ENCODE data around the gene MED8. TPM values are rescaled to one million over a fixed set of nuclear protein-coding genes. Genes with fewer than 3 reads are reported as not detected.

MED8 gene
- total and polyA plus RNA-seq, 9 of the 15 experiments (the other 6 are each of a cell fraction or from before 2014, with no cell fraction given) = 23.0 to 120 (median 56.4) TPM

- TF ChIP-seq NFYB (IDR thresholded peaks at IDR 0.05; ENCODE audit: extremely low read depth, insufficient read length) (no peak), HNRNPUL1 (IDR thresholded peaks at IDR 0.05; ENCODE audit: low read length) (no peak), FOXJ3 (CRISPR knock-in tag; IDR thresholded peaks at IDR 0.05) (no peak), NFE2L1 (tag; IDR thresholded peaks at IDR 0.05; ENCODE audit: borderline replicate concordance, low read depth) (no peak), SAFB2 (IDR thresholded peaks at IDR 0.05; ENCODE audit: borderline replicate concordance, low read depth, low read length, severe bottlenecking) (no peak), PCBP1 (IDR thresholded peaks at IDR 0.05; ENCODE audit: low read depth, low read length, poor library complexity, severe bottlenecking) (no peak), NCOA6 (IDR thresholded peaks at IDR 0.05) (no peak), ZC3H4 (CRISPR knock-in tag; IDR thresholded peaks at IDR 0.05; ENCODE audit: borderline replicate concordance) (no peak), PHB (CRISPR knock-in tag; IDR thresholded peaks at IDR 0.05) (no peak), ZHX1 (conservative IDR thresholded peaks at IDR 0.05; ENCODE audit: low read length) (no peak), MAFK (IDR thresholded peaks at IDR 0.05; ENCODE audit: low read length) (no peak), TBP (optimal IDR thresholded peaks at IDR 0.05; ENCODE audit: low read depth, low read length) (no peak), ZNF408 (CRISPR knock-in tag; IDR thresholded peaks at IDR 0.05; ENCODE audit: low read depth) (no peak), U2AF1 (optimal IDR thresholded peaks at IDR 0.05; ENCODE audit: low read depth, low read length) (no peak), ZNF282 (CRISPR knock-in tag; IDR thresholded peaks at IDR 0.05) (no peak), SRSF9 (IDR thresholded peaks at IDR 0.05; ENCODE audit: borderline replicate concordance, low read depth, low read length) (no peak), ZNF311 (CRISPR knock-in tag; IDR thresholded peaks at IDR 0.05) (no peak), SRSF3 (IDR thresholded peaks at IDR 0.05; ENCODE audit: insufficient read depth, low read length) (no peak), FOXO4 (CRISPR knock-in tag; IDR thresholded peaks at IDR 0.05) (no peak), ARID2 (IDR thresholded peaks at IDR 0.05) (no peak)
- TF ChIP-seq, protein P1, sequence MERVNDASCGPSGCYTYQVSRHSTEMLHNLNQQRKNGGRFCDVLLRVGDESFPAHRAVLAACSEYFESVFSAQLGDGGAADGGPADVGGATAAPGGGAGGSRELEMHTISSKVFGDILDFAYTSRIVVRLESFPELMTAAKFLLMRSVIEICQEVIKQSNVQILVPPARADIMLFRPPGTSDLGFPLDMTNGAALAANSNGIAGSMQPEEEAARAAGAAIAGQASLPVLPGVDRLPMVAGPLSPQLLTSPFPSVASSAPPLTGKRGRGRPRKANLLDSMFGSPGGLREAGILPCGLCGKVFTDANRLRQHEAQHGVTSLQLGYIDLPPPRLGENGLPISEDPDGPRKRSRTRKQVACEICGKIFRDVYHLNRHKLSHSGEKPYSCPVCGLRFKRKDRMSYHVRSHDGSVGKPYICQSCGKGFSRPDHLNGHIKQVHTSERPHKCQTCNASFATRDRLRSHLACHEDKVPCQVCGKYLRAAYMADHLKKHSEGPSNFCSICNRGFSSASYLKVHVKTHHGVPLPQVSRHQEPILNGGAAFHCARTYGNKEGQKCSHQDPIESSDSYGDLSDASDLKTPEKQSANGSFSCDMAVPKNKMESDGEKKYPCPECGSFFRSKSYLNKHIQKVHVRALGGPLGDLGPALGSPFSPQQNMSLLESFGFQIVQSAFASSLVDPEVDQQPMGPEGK (CRISPR knock-in tag; IDR thresholded peaks at IDR 0.05; ENCODE audit: borderline replicate concordance) = no peak
- TF ChIP-seq, protein P2, sequence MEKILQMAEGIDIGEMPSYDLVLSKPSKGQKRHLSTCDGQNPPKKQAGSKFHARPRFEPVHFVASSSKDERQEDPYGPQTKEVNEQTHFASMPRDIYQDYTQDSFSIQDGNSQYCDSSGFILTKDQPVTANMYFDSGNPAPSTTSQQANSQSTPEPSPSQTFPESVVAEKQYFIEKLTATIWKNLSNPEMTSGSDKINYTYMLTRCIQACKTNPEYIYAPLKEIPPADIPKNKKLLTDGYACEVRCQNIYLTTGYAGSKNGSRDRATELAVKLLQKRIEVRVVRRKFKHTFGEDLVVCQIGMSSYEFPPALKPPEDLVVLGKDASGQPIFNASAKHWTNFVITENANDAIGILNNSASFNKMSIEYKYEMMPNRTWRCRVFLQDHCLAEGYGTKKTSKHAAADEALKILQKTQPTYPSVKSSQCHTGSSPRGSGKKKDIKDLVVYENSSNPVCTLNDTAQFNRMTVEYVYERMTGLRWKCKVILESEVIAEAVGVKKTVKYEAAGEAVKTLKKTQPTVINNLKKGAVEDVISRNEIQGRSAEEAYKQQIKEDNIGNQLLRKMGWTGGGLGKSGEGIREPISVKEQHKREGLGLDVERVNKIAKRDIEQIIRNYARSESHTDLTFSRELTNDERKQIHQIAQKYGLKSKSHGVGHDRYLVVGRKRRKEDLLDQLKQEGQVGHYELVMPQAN (IDR thresholded peaks at IDR 0.05; ENCODE audit: borderline replicate concordance) = no peak
Observed at GRCh38 chr1:43344267-43344850, 45.2 kb downstream of the MED8 start (continued).
